K562 (cell line): ENCODE measurements around the gene NRF1. TPM values are rescaled to one million over a fixed set of nuclear protein-coding genes. Genes with fewer than 3 reads are reported as not detected.

Experiments used
- CC2D1A ChIP-seq: fragments of 450-650 bp; IDR thresholded peaks from 2 replicates; pipeline ENCODE4 v1.6.1; 2017; ENCODE audit warnings: mild to moderate bottlenecking
- CHD1 ChIP-seq: fragments of 200-600 bp; sonication (generic); IDR thresholded peaks from one replicate; pipeline ENCODE4 v1.6.1; 2012; ENCODE audit warnings: mild to moderate bottlenecking, moderate library complexity, low read length, inconsistent platforms
- CTCFL ChIP-seq: IDR thresholded peaks from 2 replicates; pipeline ENCODE4 v1.6.1; 2011; ENCODE audit warnings: borderline replicate concordance, low read depth, mild to moderate bottlenecking, moderate library complexity, low read length; ENCODE audit not compliant: insufficient read depth, poor library complexity, severe bottlenecking
- DEAF1 ChIP-seq: fragments of 450-650 bp; formaldehyde crosslinking; IDR thresholded peaks from 2 replicates; pipeline ENCODE4 v1.4.0; 2020; ENCODE audit warnings: mild to moderate bottlenecking, moderate library complexity
- E4F1 ChIP-seq: fragments of 250-450 bp; sonication (Bioruptor Pico); IDR thresholded peaks from 2 replicates; pipeline ENCODE4 v1.5.0; 2021; ENCODE audit warnings: mild to moderate bottlenecking, borderline replicate concordance
- GTF3C2 ChIP-seq: IDR thresholded peaks from 3 replicates; pipeline ENCODE4 v1.6.1; 2011; ENCODE audit warnings: borderline replicate concordance, mild to moderate bottlenecking, moderate library complexity; ENCODE audit not compliant: insufficient read length; ENCODE audit errors: extremely low read depth
- HIVEP1 ChIP-seq: fragments of 250-450 bp; sonication (Bioruptor Pico); IDR thresholded peaks from 2 replicates; pipeline ENCODE4 v1.4.0; 2020; ENCODE audit warnings: mild to moderate bottlenecking
- JUNB ChIP-seq: fragments of 450-650 bp; formaldehyde crosslinking; conservative IDR thresholded peaks from 2 replicates; pipeline ENCODE4 v1.4.0; 2020; ENCODE audit warnings: mild to moderate bottlenecking
- STAT5B ChIP-seq: fragments of 250-450 bp; sonication (Bioruptor Pico); IDR thresholded peaks from 2 replicates; pipeline ENCODE4 v1.8.0; 2021; ENCODE audit warnings: mild to moderate bottlenecking, inconsistent platforms
- TSC22D4 ChIP-seq: fragments of 450-650 bp; IDR thresholded peaks from 2 replicates; pipeline ENCODE4 v1.6.1; 2016; ENCODE audit warnings: missing genetic modification characterization, missing biosample characterization, control low read depth
- ZNF431 ChIP-seq: sonication (generic); formaldehyde crosslinking; IDR thresholded peaks from 2 replicates; pipeline ENCODE4 v1.8.0; 2022; ENCODE audit warnings: mild to moderate bottlenecking, missing genetic modification reagents
- ZNF830 ChIP-seq: fragments of 250-450 bp; sonication (Bioruptor Pico); IDR thresholded peaks from 2 replicates; pipeline ENCODE4 v1.5.0; 2021; ENCODE audit warnings: mild to moderate bottlenecking
- polyA plus RNA-seq, 8 experiments: library from polyadenylated mRNA; depleted of rRNA in 4 of 8; stranded (reverse) in 5 of 8; unstranded in 3 of 8; fragments of >200 nt; fragmentation: Nextera tagmentation in 2 of 8; fragmentation: Illumina TruSeq in 1 of 8; extraction: Ambion mirVana in 2 of 8; extraction: Trizol in 1 of 8; gene quantifications; 2 replicates each; pipeline versions ENCODE4 v1.2.1 to v1.2.3, GENCODE V29; 2011 to 2014; ENCODE audit warnings: inconsistent platforms in 1 of 8, missing spikeins in 1 of 8
- total RNA-seq, 7 experiments: library from RNA; depleted of rRNA in 6 of 7; stranded (reverse); fragments of >200 nt in 6 of 7; fragmentation: Illumina TruSeq in 2 of 7; extraction: Trizol in 2 of 7; gene quantifications; 2 replicates each; pipeline versions ENCODE4 v1.2.1 to v1.2.3, GENCODE V29; 2011 to 2021; ENCODE audit warnings: low replicate concordance in 1 of 7
- TF ChIP-seq, protein P1 (sequence below): fragments of 250-450 bp; sonication (Bioruptor Pico); IDR thresholded peaks from 2 replicates; pipeline ENCODE4 v1.4.0; 2020
- TF ChIP-seq, protein P2 (sequence below): fragments of 150-350 bp; conservative IDR thresholded peaks from 2 replicates; pipeline ENCODE4 v1.6.1; 2014; ENCODE audit warnings: low read length

Gene NRF1
- total and polyA plus RNA-seq, 9 of the 15 experiments (the other 6 are each of a cell fraction or from before 2014, with no cell fraction given) = 8.6 to 28.8 (median 20.3) TPM

DNA sequence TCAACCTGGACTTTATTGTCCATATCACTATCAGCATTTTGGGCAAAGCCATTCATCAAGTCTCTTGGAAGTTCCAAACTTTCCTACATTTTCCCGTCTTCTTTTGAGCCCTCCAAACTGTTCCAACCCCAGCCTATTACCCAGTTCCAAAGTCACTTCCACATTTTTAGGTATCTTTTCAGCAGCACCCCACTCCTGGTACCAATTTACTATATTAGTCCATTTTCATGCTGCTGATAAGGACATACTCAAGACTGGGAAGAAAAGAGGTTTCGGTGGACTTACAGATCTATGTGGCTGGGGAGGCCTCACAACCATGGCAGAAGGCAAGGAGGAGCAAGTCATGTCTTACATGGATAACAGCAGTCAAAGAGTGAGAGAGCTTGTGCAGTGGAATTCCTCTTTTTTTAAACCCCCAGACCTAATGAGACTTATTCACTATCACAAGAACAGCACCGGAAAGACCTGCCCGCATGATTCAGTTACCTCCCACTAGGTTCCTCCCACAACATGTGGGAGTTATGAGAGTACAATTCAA, 50.2 kb downstream of the NRF1 start (continued):
- no peak for TF ChIP-seq CTCFL
- no peak for TF ChIP-seq DEAF1 (CRISPR knock-in tag)
- no peak for TF ChIP-seq GTF3C2
- TF ChIP-seq CHD1 = no peak
- TF ChIP-seq, protein P1, sequence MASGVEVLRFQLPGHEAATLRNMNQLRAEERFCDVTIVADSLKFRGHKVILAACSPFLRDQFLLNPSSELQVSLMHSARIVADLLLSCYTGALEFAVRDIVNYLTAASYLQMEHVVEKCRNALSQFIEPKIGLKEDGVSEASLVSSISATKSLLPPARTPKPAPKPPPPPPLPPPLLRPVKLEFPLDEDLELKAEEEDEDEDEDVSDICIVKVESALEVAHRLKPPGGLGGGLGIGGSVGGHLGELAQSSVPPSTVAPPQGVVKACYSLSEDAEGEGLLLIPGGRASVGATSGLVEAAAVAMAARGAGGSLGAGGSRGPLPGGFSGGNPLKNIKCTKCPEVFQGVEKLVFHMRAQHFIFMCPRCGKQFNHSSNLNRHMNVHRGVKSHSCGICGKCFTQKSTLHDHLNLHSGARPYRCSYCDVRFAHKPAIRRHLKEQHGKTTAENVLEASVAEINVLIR (CRISPR knock-in tag) = no peak
- TF ChIP-seq ZNF431 (CRISPR knock-in tag) = peak; percentile 98
- TF ChIP-seq STAT5B (CRISPR knock-in tag) = no peak
- TF ChIP-seq TSC22D4 = 0 out of 2 replicates have a peak, but pooled peaks have one; percentile 52
- TF ChIP-seq ZNF830 (CRISPR knock-in tag) = no peak
- TF ChIP-seq CC2D1A = 0 out of 2 replicates have a peak, but pooled peaks have one; percentile 34
- no peak for TF ChIP-seq E4F1 (CRISPR knock-in tag)
- no peak for TF ChIP-seq HIVEP1
- TF ChIP-seq, protein P2, sequence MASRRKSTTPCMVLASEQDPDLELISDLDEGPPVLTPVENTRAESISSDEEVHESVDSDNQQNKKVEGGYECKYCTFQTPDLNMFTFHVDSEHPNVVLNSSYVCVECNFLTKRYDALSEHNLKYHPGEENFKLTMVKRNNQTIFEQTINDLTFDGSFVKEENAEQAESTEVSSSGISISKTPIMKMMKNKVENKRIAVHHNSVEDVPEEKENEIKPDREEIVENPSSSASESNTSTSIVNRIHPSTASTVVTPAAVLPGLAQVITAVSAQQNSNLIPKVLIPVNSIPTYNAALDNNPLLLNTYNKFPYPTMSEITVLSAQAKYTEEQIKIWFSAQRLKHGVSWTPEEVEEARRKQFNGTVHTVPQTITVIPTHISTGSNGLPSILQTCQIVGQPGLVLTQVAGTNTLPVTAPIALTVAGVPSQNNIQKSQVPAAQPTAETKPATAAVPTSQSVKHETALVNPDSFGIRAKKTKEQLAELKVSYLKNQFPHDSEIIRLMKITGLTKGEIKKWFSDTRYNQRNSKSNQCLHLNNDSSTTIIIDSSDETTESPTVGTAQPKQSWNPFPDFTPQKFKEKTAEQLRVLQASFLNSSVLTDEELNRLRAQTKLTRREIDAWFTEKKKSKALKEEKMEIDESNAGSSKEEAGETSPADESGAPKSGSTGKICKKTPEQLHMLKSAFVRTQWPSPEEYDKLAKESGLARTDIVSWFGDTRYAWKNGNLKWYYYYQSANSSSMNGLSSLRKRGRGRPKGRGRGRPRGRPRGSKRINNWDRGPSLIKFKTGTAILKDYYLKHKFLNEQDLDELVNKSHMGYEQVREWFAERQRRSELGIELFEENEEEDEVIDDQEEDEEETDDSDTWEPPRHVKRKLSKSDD = no peak
- no peak for TF ChIP-seq JUNB (CRISPR knock-in tag)
